Fibroblast of skin of left biceps (primary cell): ENCODE data around the gene CPS1.

Source experiments
- DNase-seq, 2 experiments: peaks; one replicate each; pipeline ENCODE4 v3.0.0-alpha.2; 2013; ENCODE audit warnings: low read depth in 2 of 2

The CPS1 gene

GRCh38 chr2:210556329-210556980 lies at the start of gene CPS1:
Gene CPS1, plus strand, starts transcription at chr2:210556599. Its CDS starts 135 bp downstream, at chr2:210556734.
- no peak for DNase-seq

DNA sequence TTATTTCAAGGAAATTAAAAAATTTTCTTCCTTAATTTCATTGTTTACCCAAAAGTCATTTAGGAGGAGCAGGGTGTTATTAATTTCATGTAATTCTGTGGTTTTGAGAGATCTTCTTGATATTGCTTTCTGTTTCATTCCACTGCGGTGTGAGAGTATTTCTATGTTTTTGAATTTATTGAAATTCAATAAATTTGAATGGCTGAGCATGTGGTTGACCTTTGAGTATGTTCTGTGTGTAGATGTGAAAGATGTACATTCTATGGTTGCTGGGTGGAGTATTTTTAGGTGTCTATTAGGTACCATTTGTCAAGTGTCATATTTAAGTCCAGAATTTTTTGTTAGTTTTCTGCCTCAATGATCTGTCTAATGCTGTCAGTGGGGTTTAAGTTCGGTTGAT lies 40.5 kb upstream of the CPS1 start:
- no peak for DNase-seq

GRCh38 chr2:210517264-210517663 lies 39.1 kb upstream of the CPS1 start:
- no peak for DNase-seq

GRCh38 chr2:210519594-210519993 lies 36.8 kb upstream of the CPS1 start:
- DNase-seq: no peak

DNA sequence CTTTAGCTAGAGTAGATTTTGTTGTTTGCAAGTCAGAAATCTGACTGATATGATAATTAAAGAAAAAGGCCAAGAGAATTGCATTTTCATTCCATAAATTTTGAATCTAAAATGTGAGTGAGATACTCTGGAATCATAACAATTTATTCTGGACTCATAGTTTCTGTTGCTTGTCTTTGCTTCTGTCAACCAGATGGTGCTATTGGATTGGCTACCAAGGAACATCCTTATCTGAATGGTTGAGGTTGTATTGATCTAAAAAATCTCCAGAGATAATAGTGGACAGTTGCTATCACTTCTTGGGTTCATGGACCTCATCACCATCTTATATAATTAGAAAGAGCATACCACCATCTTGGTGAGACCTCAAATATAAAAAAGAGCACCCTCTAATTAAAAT lies 34.0 kb upstream of the CPS1 start:
- DNase-seq: no peak

DNA sequence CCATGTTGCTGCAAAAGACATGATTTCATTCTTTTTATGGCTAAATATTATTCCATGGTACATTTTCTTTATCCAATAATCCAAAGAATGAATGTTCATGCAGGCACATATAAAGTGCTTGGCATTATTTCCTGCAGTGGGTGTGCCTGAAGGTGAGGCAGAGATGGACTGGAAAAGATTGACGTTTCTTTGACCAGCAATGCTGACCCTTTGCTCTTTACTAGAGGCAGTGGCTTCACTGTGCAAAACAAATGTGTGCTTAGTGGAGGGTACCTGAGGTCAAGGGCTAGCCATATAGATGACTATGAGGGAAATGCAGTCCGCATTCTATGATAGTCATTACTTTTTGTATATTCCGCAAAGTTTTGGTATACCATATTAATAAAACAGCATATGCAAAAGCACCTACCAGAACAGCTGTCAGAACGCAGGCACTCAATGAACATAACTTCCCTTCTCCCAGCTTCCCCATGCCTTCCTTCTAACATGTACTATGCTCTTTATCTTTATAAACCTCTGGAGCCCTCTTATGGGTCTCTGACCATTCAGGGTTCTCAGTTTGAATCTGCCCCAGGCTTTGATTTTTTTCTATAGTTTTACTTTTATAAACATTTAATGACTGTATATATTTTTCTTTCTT lies 32.6 kb upstream of the CPS1 start:
- no peak for DNase-seq

GRCh38 chr2:210524533-210524932 lies 31.9 kb upstream of the CPS1 start:
- no peak for DNase-seq

DNA sequence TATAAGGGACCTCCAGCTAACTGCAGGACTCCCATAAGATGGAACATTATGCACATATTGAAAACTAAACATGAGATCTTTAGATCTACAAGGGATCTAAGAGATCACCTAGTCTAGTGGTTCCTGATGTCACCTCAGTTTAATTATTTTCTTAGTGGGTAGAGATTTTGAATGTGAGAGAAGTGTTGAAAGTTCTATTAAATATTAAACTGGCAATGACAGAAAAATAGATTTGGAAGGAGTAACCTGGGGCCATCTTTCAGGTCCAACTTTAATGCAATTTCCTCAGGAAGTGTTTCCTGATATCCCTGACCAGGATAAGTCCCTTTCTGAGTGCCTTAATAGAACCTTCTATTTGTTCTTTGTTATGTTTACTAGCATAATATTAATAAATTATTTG lies 29.1 kb upstream of the CPS1 start:
- no peak for DNase-seq

DNA sequence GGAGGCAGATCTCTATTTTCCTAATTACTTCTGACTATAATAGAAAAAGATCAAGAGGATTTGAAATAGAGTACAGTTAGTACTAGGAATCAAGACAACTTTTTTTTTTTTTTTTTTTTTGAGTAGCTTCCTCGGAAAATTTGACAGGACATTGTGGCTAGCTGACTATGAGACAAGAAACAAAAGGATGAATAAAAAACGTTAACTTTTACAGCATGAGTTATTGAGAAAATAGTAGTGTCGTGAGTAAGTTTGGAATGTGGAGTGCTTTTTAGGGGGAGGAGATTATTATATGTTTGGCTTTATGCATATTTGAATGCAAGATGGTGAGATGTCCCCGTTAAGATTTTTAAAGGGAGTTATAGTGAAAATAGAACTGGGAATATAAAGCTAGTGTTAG lies 27.7 kb upstream of the CPS1 start:
- DNase-seq: no peak

- DNase-seq: no peak
Observed at GRCh38 chr2:210531050-210531449, 25.3 kb upstream of the CPS1 start.

- DNase-seq: no peak
Observed at GRCh38 chr2:210531482-210531881, 24.9 kb upstream of the CPS1 start.

GRCh38 chr2:210533389-210533788 lies 23.0 kb upstream of the CPS1 start:
- no peak for DNase-seq

DNA sequence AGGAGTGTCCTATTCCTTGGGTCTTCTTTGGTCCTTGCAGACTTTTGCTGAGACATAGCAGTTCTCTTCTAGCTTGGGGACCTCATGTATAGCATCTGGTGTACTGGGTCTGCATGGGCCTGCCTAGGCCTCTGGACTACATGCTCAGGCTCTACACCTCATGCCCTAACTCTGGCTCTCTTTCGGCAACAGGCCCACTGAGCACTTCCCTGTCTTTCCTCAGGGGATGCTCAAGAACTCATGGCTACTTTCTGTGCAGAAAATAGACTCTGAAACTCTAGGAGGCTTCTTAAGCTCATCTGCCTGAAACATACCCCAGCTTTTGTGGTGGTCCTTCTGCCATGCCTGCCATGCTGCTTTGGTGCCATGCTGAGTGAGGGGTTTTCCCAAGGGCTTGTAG lies 21.5 kb upstream of the CPS1 start:
- no peak for DNase-seq

- no peak for DNase-seq
Observed at GRCh38 chr2:210536973-210537650, 19.3 kb upstream of the CPS1 start.

DNA sequence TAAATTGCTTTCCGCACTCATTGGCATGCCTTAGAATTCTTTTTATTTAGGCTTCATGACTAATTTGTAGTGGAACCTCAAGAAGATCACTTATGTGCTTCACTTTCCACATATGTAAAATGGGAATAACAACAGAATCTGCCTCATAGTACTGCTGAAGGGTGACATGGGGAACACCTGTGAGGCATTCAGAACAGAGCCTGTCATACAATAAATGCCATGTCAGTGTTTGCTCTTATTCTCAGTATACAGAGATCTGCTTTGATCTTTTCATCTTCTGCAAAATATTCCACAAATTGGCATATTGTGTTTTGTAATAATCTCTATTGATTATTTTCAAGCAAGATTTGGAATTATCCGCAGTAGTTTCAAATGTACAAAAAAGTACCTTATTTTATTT lies 17.4 kb upstream of the CPS1 start:
- no peak for DNase-seq

- no peak for DNase-seq
Observed at GRCh38 chr2:210539578-210540416, 16.6 kb upstream of the CPS1 start.

DNA sequence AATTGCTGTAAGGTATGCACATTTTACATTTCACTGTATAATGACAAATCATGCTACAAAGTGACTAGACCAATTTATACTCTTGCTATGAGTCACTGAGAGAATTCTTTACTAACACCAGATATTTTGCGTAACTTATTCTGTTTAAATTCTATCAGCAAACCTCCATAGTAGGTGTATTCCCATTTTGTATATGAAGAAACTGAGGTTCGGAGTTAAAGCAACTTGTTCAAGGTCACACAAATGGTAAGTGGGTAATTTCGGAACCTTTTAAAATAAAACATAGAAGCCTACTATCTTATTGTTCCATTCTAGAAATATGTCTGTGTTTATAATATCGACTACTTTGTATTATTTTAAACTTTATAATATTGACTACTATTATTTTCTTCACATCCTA lies 15.9 kb upstream of the CPS1 start:
- DNase-seq: no peak

- no peak for DNase-seq
Observed at GRCh38 chr2:210540900-210541289, 15.5 kb upstream of the CPS1 start.

- DNase-seq: no peak
Observed at GRCh38 chr2:210541290-210541902, 15.0 kb upstream of the CPS1 start.

- no peak for DNase-seq
Observed at GRCh38 chr2:210544007-210544590, 12.3 kb upstream of the CPS1 start.

- no peak for DNase-seq
Observed at GRCh38 chr2:210544831-210545230, 11.6 kb upstream of the CPS1 start.
